HEK293 (cell line): ENCODE results near the gene MOB1A.
A peak's percentile ranks its signal among the peaks of the same experiment; 100 is the strongest.

Experiments used
- GLI4 ChIP-seq: fragments of 450-650 bp; formaldehyde crosslinking; IDR thresholded peaks from 2 replicates; pipeline ENCODE4 v1.5.1; 2016; ENCODE audit warnings: missing biosample characterization, missing genetic modification characterization
- GLIS2 ChIP-seq: fragments of 450-650 bp; formaldehyde crosslinking; IDR thresholded peaks from 2 replicates; pipeline ENCODE4 v1.5.1; 2016; ENCODE audit warnings: missing biosample characterization, missing genetic modification characterization
- KLF1 ChIP-seq: fragments of 450-650 bp; formaldehyde crosslinking; IDR thresholded peaks from 2 replicates; pipeline ENCODE4 v1.5.1; 2016; ENCODE audit warnings: missing biosample characterization, missing genetic modification characterization
- KLF16 ChIP-seq: fragments of 450-650 bp; formaldehyde crosslinking; IDR thresholded peaks from 2 replicates; pipeline ENCODE4 v1.5.1; 2017; ENCODE audit warnings: missing biosample characterization, missing genetic modification characterization
- KLF9 ChIP-seq: fragments of 450-650 bp; formaldehyde crosslinking; IDR thresholded peaks from 2 replicates; pipeline ENCODE4 v1.5.1; 2016; ENCODE audit warnings: missing biosample characterization, missing genetic modification characterization, low read depth
- SALL2 ChIP-seq: fragments of 450-650 bp; formaldehyde crosslinking; IDR thresholded peaks from 2 replicates; pipeline ENCODE4 v1.5.0; 2017; ENCODE audit warnings: missing biosample characterization, mild to moderate bottlenecking, missing genetic modification characterization, borderline replicate concordance
- SCRT2 ChIP-seq: fragments of 450-650 bp; formaldehyde crosslinking; IDR thresholded peaks from 2 replicates; pipeline ENCODE4 v1.5.1; 2016; ENCODE audit warnings: missing biosample characterization, missing genetic modification characterization
- SP3 ChIP-seq: fragments of 450-650 bp; formaldehyde crosslinking; IDR thresholded peaks from 2 replicates; pipeline ENCODE4 v1.5.1; 2016; ENCODE audit warnings: missing biosample characterization, missing genetic modification characterization
- TCF7L2 ChIP-seq: IDR thresholded peaks from 2 replicates; pipeline ENCODE4 v1.6.1; 2011; ENCODE audit warnings: low read depth, mild to moderate bottlenecking, inconsistent platforms, low read length, moderate library complexity, borderline replicate concordance
- WT1 ChIP-seq: fragments of 450-650 bp; formaldehyde crosslinking; IDR thresholded peaks from 2 replicates; pipeline ENCODE4 v1.5.1; 2016; ENCODE audit warnings: missing biosample characterization, missing genetic modification characterization
- ZBTB17 ChIP-seq: fragments of 450-650 bp; formaldehyde crosslinking; IDR thresholded peaks from 2 replicates; pipeline ENCODE4 v1.5.1; 2016; ENCODE audit warnings: missing biosample characterization, missing genetic modification characterization
- ZBTB8A ChIP-seq: fragments of 450-650 bp; formaldehyde crosslinking; IDR thresholded peaks from 2 replicates; pipeline ENCODE4 v1.5.1; 2016; ENCODE audit warnings: missing biosample characterization, missing genetic modification characterization
- ZEB2 ChIP-seq: fragments of 450-650 bp; formaldehyde crosslinking; IDR thresholded peaks from 2 replicates; pipeline ENCODE4 v1.5.1; 2016; ENCODE audit warnings: missing biosample characterization, missing genetic modification characterization
- ZFHX2 ChIP-seq: fragments of 450-650 bp; formaldehyde crosslinking; conservative IDR thresholded peaks from 2 replicates; pipeline ENCODE4 v1.5.1; 2016; ENCODE audit warnings: missing biosample characterization, missing genetic modification characterization
- ZNF16 ChIP-seq: fragments of 450-650 bp; formaldehyde crosslinking; IDR thresholded peaks from 2 replicates; pipeline ENCODE4 v1.5.1; 2016; ENCODE audit warnings: low read depth, missing biosample characterization, missing genetic modification characterization
- ZNF211 ChIP-seq: fragments of 450-650 bp; formaldehyde crosslinking; IDR thresholded peaks from 2 replicates; pipeline ENCODE4 v1.5.1; 2016; ENCODE audit warnings: low read depth, missing biosample characterization, missing genetic modification characterization
- ZNF266 ChIP-seq: fragments of 450-650 bp; formaldehyde crosslinking; IDR thresholded peaks from 2 replicates; pipeline ENCODE4 v1.5.1; 2016; ENCODE audit warnings: missing biosample characterization, missing genetic modification characterization, low read depth
- ZNF501 ChIP-seq: fragments of 450-650 bp; formaldehyde crosslinking; IDR thresholded peaks from 2 replicates; pipeline ENCODE4 v1.5.1; 2016; ENCODE audit warnings: missing biosample characterization, missing genetic modification characterization
- ZNF530 ChIP-seq: fragments of 450-650 bp; formaldehyde crosslinking; IDR thresholded peaks from 2 replicates; pipeline ENCODE4 v1.5.1; 2016; ENCODE audit warnings: low read depth, missing biosample characterization, missing genetic modification characterization
- ZNF626 ChIP-seq: fragments of 450-650 bp; sonication (Bioruptor Pico); formaldehyde crosslinking; IDR thresholded peaks from 2 replicates; pipeline ENCODE4 v1.5.1; 2018; ENCODE audit warnings: missing biosample characterization, missing genetic modification characterization, inconsistent platforms
- ZNF677 ChIP-seq: fragments of 450-650 bp; IDR thresholded peaks from 2 replicates; pipeline ENCODE4 v1.5.0; 2018; ENCODE audit warnings: missing biosample characterization, mild to moderate bottlenecking, missing genetic modification characterization, moderate library complexity
- ZNF701 ChIP-seq: fragments of 450-650 bp; formaldehyde crosslinking; IDR thresholded peaks from 2 replicates; pipeline ENCODE4 v1.5.1; 2016; ENCODE audit warnings: missing biosample characterization, missing genetic modification characterization
- ZNF792 ChIP-seq: fragments of 450-650 bp; formaldehyde crosslinking; IDR thresholded peaks from 2 replicates; pipeline ENCODE4 v1.5.1; 2016; ENCODE audit warnings: missing biosample characterization, missing genetic modification characterization
- ZNF837 ChIP-seq: fragments of 450-650 bp; formaldehyde crosslinking; IDR thresholded peaks from 2 replicates; pipeline ENCODE4 v1.5.1; 2016; ENCODE audit warnings: missing biosample characterization, missing genetic modification characterization
- TF ChIP-seq, protein P1 (sequence below): fragments of 450-650 bp; formaldehyde crosslinking; IDR thresholded peaks from 2 replicates; pipeline ENCODE4 v1.5.1; 2016; ENCODE audit warnings: missing biosample characterization, missing genetic modification characterization
- TF ChIP-seq, protein P2 (sequence below): fragments of 450-650 bp; formaldehyde crosslinking; IDR thresholded peaks from 2 replicates; pipeline ENCODE4 v1.5.1; 2016; ENCODE audit warnings: missing biosample characterization, missing genetic modification characterization
- TF ChIP-seq, protein P3 (sequence below): fragments of 450-650 bp; formaldehyde crosslinking; optimal IDR thresholded peaks from 2 replicates; pipeline ENCODE3; 2016; ENCODE audit warnings: missing biosample characterization, mild to moderate bottlenecking, missing genetic modification characterization
- TF ChIP-seq, protein P4 (sequence below): fragments of 450-650 bp; formaldehyde crosslinking; IDR thresholded peaks from 2 replicates; pipeline ENCODE4 v1.5.1; 2016; ENCODE audit warnings: missing biosample characterization, missing genetic modification characterization

Gene MOB1A

DNA sequence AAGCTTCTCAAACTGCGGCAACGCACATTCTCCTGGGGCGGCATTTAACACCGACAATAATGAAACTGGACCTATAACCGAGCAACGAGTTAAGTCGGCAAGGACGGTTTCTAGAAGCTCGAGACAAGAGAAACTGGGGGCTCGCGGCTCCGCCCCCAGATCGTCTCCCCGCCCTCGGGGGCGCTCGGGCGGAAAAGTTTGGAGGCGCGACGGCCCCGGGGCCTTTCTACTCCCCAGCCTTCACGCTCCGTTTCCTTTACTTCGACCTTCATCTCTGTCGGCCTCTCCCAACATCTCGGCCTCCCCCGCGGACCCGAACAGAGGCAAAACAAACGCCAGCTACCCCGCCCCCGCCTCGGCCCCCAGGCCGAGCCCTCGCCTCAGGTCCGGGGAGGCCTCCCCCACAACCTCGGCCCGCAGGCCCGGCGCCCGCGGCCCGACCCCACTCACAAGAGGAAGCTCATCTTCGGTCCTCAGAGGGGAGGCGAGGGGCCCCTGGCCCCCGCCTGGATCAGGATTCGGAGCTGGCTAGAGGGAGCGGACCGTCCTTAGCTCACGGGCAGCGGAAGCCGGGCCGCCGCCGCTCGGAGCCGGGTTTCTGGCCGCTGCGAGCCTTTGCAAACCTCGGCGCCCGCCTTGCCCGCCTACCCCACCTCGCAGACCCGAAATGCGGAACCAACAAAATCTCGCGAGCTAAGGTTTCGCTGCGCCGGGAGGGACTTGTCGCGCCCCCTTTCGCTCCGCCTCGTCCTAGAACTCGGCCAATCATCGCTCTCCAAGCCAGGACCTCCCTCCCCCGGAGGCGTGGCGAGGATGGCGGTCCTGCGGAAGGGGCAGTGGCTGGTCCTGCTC lies at the start of gene MOB1A (continued):
- TF ChIP-seq ZNF16 (no peak), SCRT2 (tag by site-specific recombination) (peak; percentile 52), WT1 (tag by site-specific recombination) (0 out of 2 replicates have a peak, but pooled peaks have one; percentile 23), SP3 (peak; percentile 91), ZNF701 (no peak), TCF7L2 (no peak), KLF16 (tag by site-specific recombination) (peak; percentile 66), ZNF677 (tag by site-specific recombination) (no peak), ZBTB17 (tag by site-specific recombination) (peak; percentile 44), ZNF530 (no peak), ZBTB8A (tag by site-specific recombination) (peak; percentile 50), KLF9 (tag by site-specific recombination) (peak; percentile 66; the same call in 1 of the 2 replicates), ZNF266 (tag by site-specific recombination) (no peak), ZNF837 (tag by site-specific recombination) (no peak), SALL2 (tag by site-specific recombination) (no peak), GLI4 (tag by site-specific recombination) (no peak), KLF1 (tag by site-specific recombination) (no peak), ZNF626 (tag by site-specific recombination) (no peak), ZNF211 (tag by site-specific recombination) (no peak), ZNF792 (tag by site-specific recombination) (0 out of 2 replicates have a peak, but pooled peaks have one; percentile 53), ZFHX2 (peak; percentile 90), ZNF501 (tag by site-specific recombination) (peak; percentile 39; the same call in 1 of the 2 replicates), GLIS2 (tag by site-specific recombination) (peak; percentile 83), ZEB2 (tag by site-specific recombination) (no peak)
- TF ChIP-seq, protein P1, sequence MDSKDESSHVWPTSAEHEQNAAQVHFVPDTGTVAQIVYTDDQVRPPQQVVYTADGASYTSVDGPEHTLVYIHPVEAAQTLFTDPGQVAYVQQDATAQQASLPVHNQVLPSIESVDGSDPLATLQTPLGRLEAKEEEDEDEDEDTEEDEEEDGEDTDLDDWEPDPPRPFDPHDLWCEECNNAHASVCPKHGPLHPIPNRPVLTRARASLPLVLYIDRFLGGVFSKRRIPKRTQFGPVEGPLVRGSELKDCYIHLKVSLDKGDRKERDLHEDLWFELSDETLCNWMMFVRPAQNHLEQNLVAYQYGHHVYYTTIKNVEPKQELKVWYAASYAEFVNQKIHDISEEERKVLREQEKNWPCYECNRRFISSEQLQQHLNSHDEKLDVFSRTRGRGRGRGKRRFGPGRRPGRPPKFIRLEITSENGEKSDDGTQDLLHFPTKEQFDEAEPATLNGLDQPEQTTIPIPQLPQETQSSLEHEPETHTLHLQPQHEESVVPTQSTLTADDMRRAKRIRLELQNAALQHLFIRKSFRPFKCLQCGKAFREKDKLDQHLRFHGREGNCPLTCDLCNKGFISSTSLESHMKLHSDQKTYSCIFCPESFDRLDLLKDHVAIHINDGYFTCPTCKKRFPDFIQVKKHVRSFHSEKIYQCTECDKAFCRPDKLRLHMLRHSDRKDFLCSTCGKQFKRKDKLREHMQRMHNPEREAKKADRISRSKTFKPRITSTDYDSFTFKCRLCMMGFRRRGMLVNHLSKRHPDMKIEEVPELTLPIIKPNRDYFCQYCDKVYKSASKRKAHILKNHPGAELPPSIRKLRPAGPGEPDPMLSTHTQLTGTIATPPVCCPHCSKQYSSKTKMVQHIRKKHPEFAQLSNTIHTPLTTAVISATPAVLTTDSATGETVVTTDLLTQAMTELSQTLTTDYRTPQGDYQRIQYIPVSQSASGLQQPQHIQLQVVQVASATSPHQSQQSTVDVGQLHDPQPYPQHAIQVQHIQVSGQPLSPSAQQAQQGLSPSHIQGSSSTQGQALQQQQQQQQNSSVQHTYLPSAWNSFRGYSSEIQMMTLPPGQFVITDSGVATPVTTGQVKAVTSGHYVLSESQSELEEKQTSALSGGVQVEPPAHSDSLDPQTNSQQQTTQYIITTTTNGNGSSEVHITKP (tag by site-specific recombination) = peak; percentile 66
- TF ChIP-seq, protein P2, sequence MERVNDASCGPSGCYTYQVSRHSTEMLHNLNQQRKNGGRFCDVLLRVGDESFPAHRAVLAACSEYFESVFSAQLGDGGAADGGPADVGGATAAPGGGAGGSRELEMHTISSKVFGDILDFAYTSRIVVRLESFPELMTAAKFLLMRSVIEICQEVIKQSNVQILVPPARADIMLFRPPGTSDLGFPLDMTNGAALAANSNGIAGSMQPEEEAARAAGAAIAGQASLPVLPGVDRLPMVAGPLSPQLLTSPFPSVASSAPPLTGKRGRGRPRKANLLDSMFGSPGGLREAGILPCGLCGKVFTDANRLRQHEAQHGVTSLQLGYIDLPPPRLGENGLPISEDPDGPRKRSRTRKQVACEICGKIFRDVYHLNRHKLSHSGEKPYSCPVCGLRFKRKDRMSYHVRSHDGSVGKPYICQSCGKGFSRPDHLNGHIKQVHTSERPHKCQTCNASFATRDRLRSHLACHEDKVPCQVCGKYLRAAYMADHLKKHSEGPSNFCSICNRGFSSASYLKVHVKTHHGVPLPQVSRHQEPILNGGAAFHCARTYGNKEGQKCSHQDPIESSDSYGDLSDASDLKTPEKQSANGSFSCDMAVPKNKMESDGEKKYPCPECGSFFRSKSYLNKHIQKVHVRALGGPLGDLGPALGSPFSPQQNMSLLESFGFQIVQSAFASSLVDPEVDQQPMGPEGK (tag by site-specific recombination) = peak; percentile 87
- TF ChIP-seq, protein P3, sequence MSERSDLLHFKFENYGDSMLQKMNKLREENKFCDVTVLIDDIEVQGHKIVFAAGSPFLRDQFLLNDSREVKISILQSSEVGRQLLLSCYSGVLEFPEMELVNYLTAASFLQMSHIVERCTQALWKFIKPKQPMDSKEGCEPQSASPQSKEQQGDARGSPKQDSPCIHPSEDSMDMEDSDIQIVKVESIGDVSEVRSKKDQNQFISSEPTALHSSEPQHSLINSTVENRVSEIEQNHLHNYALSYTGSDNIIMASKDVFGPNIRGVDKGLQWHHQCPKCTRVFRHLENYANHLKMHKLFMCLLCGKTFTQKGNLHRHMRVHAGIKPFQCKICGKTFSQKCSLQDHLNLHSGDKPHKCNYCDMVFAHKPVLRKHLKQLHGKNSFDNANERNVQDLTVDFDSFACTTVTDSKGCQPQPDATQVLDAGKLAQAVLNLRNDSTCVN = peak; percentile 55
- TF ChIP-seq, protein P4, sequence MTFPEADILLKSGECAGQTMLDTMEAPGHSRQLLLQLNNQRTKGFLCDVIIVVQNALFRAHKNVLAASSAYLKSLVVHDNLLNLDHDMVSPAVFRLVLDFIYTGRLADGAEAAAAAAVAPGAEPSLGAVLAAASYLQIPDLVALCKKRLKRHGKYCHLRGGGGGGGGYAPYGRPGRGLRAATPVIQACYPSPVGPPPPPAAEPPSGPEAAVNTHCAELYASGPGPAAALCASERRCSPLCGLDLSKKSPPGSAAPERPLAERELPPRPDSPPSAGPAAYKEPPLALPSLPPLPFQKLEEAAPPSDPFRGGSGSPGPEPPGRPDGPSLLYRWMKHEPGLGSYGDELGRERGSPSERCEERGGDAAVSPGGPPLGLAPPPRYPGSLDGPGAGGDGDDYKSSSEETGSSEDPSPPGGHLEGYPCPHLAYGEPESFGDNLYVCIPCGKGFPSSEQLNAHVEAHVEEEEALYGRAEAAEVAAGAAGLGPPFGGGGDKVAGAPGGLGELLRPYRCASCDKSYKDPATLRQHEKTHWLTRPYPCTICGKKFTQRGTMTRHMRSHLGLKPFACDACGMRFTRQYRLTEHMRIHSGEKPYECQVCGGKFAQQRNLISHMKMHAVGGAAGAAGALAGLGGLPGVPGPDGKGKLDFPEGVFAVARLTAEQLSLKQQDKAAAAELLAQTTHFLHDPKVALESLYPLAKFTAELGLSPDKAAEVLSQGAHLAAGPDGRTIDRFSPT (tag by site-specific recombination) = peak; percentile 48; the same call in 1 of the 2 replicates
